Loucy (cell line): Measurements from ENCODE around the gene MBP.

Source experiments
- H2AFZ ChIP-seq: fragments of 200-600 bp; sonication (generic); 2 replicates; pipeline ENCODE4 v1.6.0; 2016; ENCODE audit warnings: antibody characterized with exemption, mild to moderate bottlenecking, low read length, moderate library complexity
- H3F3A ChIP-seq: fragments of 200-600 bp; 2 replicates; pipeline ENCODE4 v1.6.0; 2016; ENCODE audit warnings: antibody characterized with exemption, low read depth, mild to moderate bottlenecking
- H3K27me3 ChIP-seq: fragments of 200-600 bp; sonication (generic); 2 replicates; pipeline ENCODE4 v1.6.1; 2014; ENCODE audit warnings: low read length, mild to moderate bottlenecking; ENCODE audit not compliant: insufficient read depth, poor library complexity, severe bottlenecking
- H3K36me3 ChIP-seq: fragments of 200-600 bp; sonication (generic); 2 replicates; pipeline ENCODE4 v1.6.1; 2016; ENCODE audit warnings: low read length; ENCODE audit not compliant: insufficient read depth
- H3K4me1 ChIP-seq: fragments of 200-600 bp; sonication (generic); 2 replicates; pipeline ENCODE4 v1.5.1; 2014; ENCODE audit warnings: low read length, mild to moderate bottlenecking; ENCODE audit not compliant: insufficient read depth, poor library complexity, severe bottlenecking
- H3K4me2 ChIP-seq: fragments of 200-600 bp; sonication (generic); 2 replicates; pipeline ENCODE4 v1.6.0; 2014; ENCODE audit warnings: antibody characterized with exemption, low read length, low read depth, mild to moderate bottlenecking; ENCODE audit not compliant: poor library complexity, severe bottlenecking
- H3K4me3 ChIP-seq: fragments of 200-600 bp; sonication (generic); 2 replicates; pipeline ENCODE4 v1.5.1; 2014; ENCODE audit warnings: low read length, mild to moderate bottlenecking, mixed read lengths; ENCODE audit not compliant: poor library complexity, severe bottlenecking
- H3K79me2 ChIP-seq: fragments of 200-600 bp; sonication (generic); 2 replicates; pipeline ENCODE4 v1.6.1; 2014; ENCODE audit warnings: low read length; ENCODE audit not compliant: insufficient read depth
- H3K9ac ChIP-seq: fragments of 200-600 bp; sonication (generic); 2 replicates; pipeline ENCODE4 v1.6.0; 2014; ENCODE audit warnings: mild to moderate bottlenecking, low read depth, low read length, moderate library complexity; ENCODE audit not compliant: poor library complexity, severe bottlenecking
- H3K9me2 ChIP-seq: fragments of 200-600 bp; sonication (generic); replicated peaks from 2 replicates; pipeline ENCODE4 v1.6.1; 2016; ENCODE audit warnings: low read depth, low read length, mixed read lengths
- H3K9me3 ChIP-seq: fragments of 200-600 bp; sonication (generic); 2 replicates; pipeline ENCODE4 v1.6.1; 2014; ENCODE audit warnings: mild to moderate bottlenecking, antibody characterized with exemption, low read length, low read depth; ENCODE audit not compliant: insufficient read depth
- H4K20me1 ChIP-seq: fragments of 200-600 bp; sonication (generic); 2 replicates; pipeline ENCODE4 v1.6.0; 2014; ENCODE audit warnings: antibody characterized with exemption, low read length, mild to moderate bottlenecking; ENCODE audit not compliant: insufficient read depth, poor library complexity, severe bottlenecking
- EZH2phosphoT487 ChIP-seq: fragments of 200-600 bp; IDR thresholded peaks from 2 replicates; pipeline ENCODE4 v1.6.1; 2018; ENCODE audit warnings: antibody characterized with exemption, mild to moderate bottlenecking, moderate library complexity, borderline replicate concordance
- TF ChIP-seq, protein P1 (sequence below): fragments of 200-600 bp; sonication (generic); conservative IDR thresholded peaks from 2 replicates; pipeline ENCODE4 v1.5.1; 2014; ENCODE audit warnings: mild to moderate bottlenecking, antibody characterized with exemption, low read length

Gene MBP

DNA sequence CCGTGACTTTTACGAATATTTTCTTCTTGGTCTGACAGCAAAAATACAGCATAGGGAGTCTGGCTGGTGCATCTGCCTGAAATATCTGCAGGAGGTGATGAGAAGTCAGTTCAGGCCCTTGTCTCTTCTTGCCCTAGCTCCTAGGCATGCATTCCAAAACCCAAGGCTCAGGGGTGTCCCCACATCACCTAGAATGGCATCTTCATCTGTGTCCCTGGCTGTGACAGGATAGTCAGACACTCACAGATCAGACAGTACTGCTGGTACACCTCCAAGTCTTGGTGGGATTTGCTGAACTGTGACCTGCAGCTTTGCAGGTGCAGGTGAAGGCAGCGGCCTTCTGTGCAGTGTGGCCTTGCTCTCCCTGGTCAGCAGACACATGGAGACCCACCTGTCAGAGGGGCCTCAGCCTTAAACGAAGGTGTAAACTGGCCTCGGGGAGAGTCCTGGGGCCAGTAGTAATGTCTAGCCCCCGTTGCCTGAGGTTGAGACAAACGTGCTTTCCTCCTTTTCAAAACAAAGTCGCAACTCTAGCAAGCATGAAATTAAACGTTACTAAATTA, 42.8 kb downstream of the MBP start:
- Histone ChIP-seq H3K9me2 (no peaks in the 10 kb centered on the region), H3K4me3 (no peak overlapping the region), H3K4me1 (peaks cover 22% of the 10 kb centered on the region), H3K79me2 (no peaks in the 10 kb centered on the region; the same call in 1 of the 2 replicates), H3K27me3 (no peaks in the 10 kb centered on the region), H3K4me2 (no peak overlapping the region), H2AFZ (no peak overlapping the region), H3K36me3 (no peaks in the 10 kb centered on the region), H3K9ac (peak overlapping the region; percentile 3), H3K9me3 (no peaks in the 10 kb centered on the region), H3F3A (no peaks in the 10 kb centered on the region), H4K20me1 (no peaks in the 10 kb centered on the region)
- TF ChIP-seq EZH2phosphoT487 = no peak
- TF ChIP-seq, protein P1, sequence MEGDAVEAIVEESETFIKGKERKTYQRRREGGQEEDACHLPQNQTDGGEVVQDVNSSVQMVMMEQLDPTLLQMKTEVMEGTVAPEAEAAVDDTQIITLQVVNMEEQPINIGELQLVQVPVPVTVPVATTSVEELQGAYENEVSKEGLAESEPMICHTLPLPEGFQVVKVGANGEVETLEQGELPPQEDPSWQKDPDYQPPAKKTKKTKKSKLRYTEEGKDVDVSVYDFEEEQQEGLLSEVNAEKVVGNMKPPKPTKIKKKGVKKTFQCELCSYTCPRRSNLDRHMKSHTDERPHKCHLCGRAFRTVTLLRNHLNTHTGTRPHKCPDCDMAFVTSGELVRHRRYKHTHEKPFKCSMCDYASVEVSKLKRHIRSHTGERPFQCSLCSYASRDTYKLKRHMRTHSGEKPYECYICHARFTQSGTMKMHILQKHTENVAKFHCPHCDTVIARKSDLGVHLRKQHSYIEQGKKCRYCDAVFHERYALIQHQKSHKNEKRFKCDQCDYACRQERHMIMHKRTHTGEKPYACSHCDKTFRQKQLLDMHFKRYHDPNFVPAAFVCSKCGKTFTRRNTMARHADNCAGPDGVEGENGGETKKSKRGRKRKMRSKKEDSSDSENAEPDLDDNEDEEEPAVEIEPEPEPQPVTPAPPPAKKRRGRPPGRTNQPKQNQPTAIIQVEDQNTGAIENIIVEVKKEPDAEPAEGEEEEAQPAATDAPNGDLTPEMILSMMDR = no peak

DNA sequence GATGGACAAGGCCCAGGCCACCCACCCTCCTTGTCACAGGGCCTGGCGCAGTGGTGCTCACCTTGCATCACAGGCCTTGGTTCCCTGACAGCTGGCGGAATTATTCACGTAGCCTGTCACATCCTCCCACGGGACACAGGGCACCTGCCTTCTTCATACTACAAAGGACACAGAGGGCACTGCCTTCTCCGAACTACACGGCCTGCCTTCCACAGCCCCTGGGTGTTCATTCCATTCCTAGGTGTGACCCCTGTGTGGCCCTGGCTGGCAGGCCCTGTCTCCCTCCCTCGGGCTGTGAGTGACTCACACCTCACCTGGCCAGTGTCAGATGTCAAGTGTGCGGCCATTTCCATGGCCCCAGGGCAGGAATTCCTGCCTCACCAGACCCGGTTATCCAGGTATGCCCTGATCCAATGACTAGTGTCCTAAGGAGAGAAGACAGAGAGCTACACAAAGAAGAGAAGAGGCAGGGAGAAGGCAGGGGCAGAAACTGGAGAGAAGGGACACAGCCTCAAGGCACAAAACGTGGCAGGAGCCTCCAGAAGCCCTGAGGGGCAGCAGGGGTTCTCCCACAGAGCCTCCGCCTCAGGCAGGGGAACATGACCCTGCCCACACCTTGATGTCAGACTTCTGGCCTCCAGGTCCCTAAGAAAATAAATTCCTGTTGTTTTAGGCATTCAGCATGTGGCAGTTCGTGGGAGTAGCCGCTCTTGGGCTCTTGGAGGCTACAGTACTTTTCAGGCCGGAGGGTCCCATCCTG, 43.4 kb downstream of the MBP start:
- H3K4me3 ChIP-seq = no peak overlapping the region
- H3K79me2 ChIP-seq = no peaks in the 10 kb centered on the region; the same call in 1 of the 2 replicates
- no peak overlapping the region for H3K4me2 ChIP-seq
- no peaks in the 10 kb centered on the region for H3K36me3 ChIP-seq
- no peak overlapping the region for H2AFZ ChIP-seq
- no peaks in the 10 kb centered on the region for H3K9me3 ChIP-seq
- H3K9me2 ChIP-seq = no peaks in the 10 kb centered on the region
- no peaks in the 10 kb centered on the region for H3K27me3 ChIP-seq
- H3F3A ChIP-seq = no peaks in the 10 kb centered on the region
- H4K20me1 ChIP-seq = no peaks in the 10 kb centered on the region
- H3K9ac ChIP-seq = peak overlapping the region; percentile 3
- TF ChIP-seq EZH2phosphoT487 = no peak
- TF ChIP-seq, protein P1 = no peak
- peaks cover 26% of the 10 kb centered on the region for H3K4me1 ChIP-seq

DNA sequence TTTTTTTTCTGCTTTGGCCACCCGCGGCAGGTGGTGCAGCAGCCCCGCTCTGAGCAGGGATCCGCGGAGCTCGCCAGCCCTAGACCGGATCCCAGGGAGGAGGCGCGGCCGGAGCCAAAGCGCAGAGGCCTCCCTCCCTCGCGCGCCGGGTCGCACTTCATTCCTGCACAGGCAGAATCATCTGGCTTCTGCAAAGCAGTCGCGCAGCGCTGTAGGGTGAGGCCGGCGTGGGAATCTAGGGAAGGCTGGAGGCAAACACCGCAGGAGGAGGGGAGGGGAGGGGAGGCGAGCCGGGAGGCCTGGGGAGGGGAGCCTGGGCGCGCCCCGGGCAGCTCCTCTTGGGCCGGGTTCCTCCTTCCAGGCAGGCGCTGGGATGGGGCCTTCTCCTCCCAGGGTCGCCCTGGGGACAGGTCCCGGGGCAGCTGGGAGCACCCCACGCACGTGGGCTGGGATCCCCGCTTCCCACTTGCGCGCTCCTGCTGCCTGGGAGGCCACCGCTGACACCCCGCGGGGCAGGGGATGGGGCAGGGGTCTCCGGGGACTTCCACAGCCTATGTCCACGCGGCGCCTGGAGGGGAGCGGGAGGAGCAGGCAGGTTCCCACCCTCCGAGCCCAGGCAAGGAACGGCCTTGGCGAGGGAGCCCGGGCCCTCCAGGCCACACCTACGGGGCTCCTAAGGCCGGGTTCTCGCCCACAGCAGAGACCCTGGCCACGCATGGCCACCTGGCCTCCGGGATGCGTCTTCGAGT, 45.0 kb downstream of the MBP start:
- Histone ChIP-seq H3K9me2 (no peaks in the 10 kb centered on the region), H3K4me2 (no peak overlapping the region), H3F3A (no peaks in the 10 kb centered on the region), H4K20me1 (no peaks in the 10 kb centered on the region), H3K4me1 (peaks cover 33% of the 10 kb centered on the region), H3K27me3 (no peaks in the 10 kb centered on the region), H3K9ac (no peak overlapping the region), H3K79me2 (peaks cover 7% of the 10 kb centered on the region; the same call in 1 of the 2 replicates), H3K36me3 (no peaks in the 10 kb centered on the region), H3K4me3 (no peak overlapping the region), H3K9me3 (no peaks in the 10 kb centered on the region), H2AFZ (no peak overlapping the region)
- TF ChIP-seq, protein P1 = no peak
- no peak for TF ChIP-seq EZH2phosphoT487
